ENCODE data around the gene MAP2K4.

MAP2K4 gene

GRCh38 chr17:12085076-12085949, 64.6 kb downstream of the MAP2K4 start:
- no peak overlapping the region for H3K4me3 ChIP-seq (ENCODE audit: low read depth, low read length)
- no peak for TF ChIP-seq CTCF (IDR thresholded peaks at IDR 0.05; ENCODE audit: borderline replicate concordance, insufficient read depth, low read depth, low read length)

GRCh38 chr17:12088035-12088434, 67.4 kb downstream of the MAP2K4 start:
- no peak for TF ChIP-seq CTCF (IDR thresholded peaks at IDR 0.05; ENCODE audit: borderline replicate concordance, insufficient read depth, low read depth, low read length)
- H3K4me3 ChIP-seq (ENCODE audit: low read depth, low read length): no peak overlapping the region

GRCh38 chr17:12089809-12090384, 69.2 kb downstream of the MAP2K4 start:
- no peak overlapping the region for H3K4me3 ChIP-seq (ENCODE audit: low read depth, low read length)
- TF ChIP-seq CTCF (IDR thresholded peaks at IDR 0.05; ENCODE audit: borderline replicate concordance, insufficient read depth, low read depth, low read length): no peak

- no peak for TF ChIP-seq CTCF (IDR thresholded peaks at IDR 0.05; ENCODE audit: borderline replicate concordance, insufficient read depth, low read depth, low read length)
- H3K4me3 ChIP-seq (ENCODE audit: low read depth, low read length): no peak overlapping the region
These were observed 73.7 kb downstream of the MAP2K4 start for GRCh38 chr17:12094336-12094735.

GRCh38 chr17:12095522-12095921, 74.8 kb downstream of the MAP2K4 start:
- no peak for TF ChIP-seq CTCF (IDR thresholded peaks at IDR 0.05; ENCODE audit: borderline replicate concordance, insufficient read depth, low read depth, low read length)
- no peak overlapping the region for H3K4me3 ChIP-seq (ENCODE audit: low read depth, low read length)

- H3K4me3 ChIP-seq (ENCODE audit: low read depth, low read length): no peak overlapping the region
- no peak for TF ChIP-seq CTCF (IDR thresholded peaks at IDR 0.05; ENCODE audit: borderline replicate concordance, insufficient read depth, low read depth, low read length)
These were observed 76.6 kb downstream of the MAP2K4 start for GRCh38 chr17:12097326-12097725.

GRCh38 chr17:12098568-12098967, 77.9 kb downstream of the MAP2K4 start:
- no peak overlapping the region for H3K4me3 ChIP-seq (ENCODE audit: low read depth, low read length)
- no peak for TF ChIP-seq CTCF (IDR thresholded peaks at IDR 0.05; ENCODE audit: borderline replicate concordance, insufficient read depth, low read depth, low read length)

Data from GM12875 (cell line).